Tibial nerve (tissue), 4 donors: ENCODE measurements around the gene MAP2K6. TPM values are rescaled to one million over a fixed set of nuclear protein-coding genes. Genes with fewer than 3 reads are reported as not detected.
A peak's percentile ranks its signal among the peaks of the same experiment; 100 is the strongest.

Experiments
- DNase-seq, 2 donors: peaks; one replicate each; pipeline ENCODE4 v3.0.0-alpha.2; 2019; ENCODE audit warnings: low spot score in 2 of 2
- H3K27ac ChIP-seq, 4 donors: fragments of 200-600 bp; sonication (generic) in 3 of 4; one replicate each; pipeline ENCODE4 v1.5.1; 2017 to 2019; ENCODE audit warnings: mild to moderate bottlenecking in 1 of 4
- H3K27me3 ChIP-seq, 2 donors: fragments of 200-600 bp; sonication (generic) in 1 of 2; one replicate each; pipeline versions ENCODE4 v1.5.1 to v1.6.0; 2017 to 2019
- H3K36me3 ChIP-seq, 3 donors: fragments of 200-600 bp; sonication (generic); one replicate each; pipeline ENCODE4 v1.5.1; 2018 to 2019
- H3K4me1 ChIP-seq, 4 donors: fragments of 200-600 bp; sonication (generic) in 3 of 4; one replicate each; pipeline ENCODE4 v1.5.1; 2017 to 2019
- H3K4me3 ChIP-seq, 4 donors: fragments of 200-600 bp; sonication (generic) in 3 of 4; one replicate each; pipeline ENCODE4 v1.5.1; 2017 to 2019; ENCODE audit warnings: mild to moderate bottlenecking in 1 of 4, moderate library complexity in 1 of 4
- H3K9me3 ChIP-seq, 4 donors: fragments of 200-600 bp; sonication (generic) in 3 of 4; one replicate each; pipeline ENCODE4 v1.5.1; 2017 to 2019
- EP300 ChIP-seq, 2 donors: sonication (generic); formaldehyde crosslinking; IDR thresholded peaks; one replicate each; pipeline ENCODE4 v1.6.1; 2017; ENCODE audit warnings: antibody characterized with exemption in 2 of 2, mild to moderate bottlenecking in 1 of 2
- POLR2A ChIP-seq, 2 donors: fragments of 450-650 bp; IDR thresholded peaks; one replicate each; pipeline ENCODE4 v1.6.1; 2017; ENCODE audit warnings: antibody characterized with exemption in 2 of 2, mild to moderate bottlenecking in 2 of 2, moderate library complexity in 2 of 2
- WGBS, 2 donors: methylation state at CpG; one replicate each; pipeline ENCODE4 v1.1.5; 2018; 5-methylcytosine and 5-hydroxymethylcytosine counted together
- total RNA-seq, 4 donors: library from RNA; depleted of rRNA; stranded (reverse); fragments of >200 nt; gene quantifications; one replicate each; pipeline ENCODE4 v1.1.0, GENCODE V29; 2016
- TF ChIP-seq, protein P1 (sequence below), 5 experiments: fragments of 200-600 bp in 3 of 5; fragments of 450-650 bp in 2 of 5; sonication (generic) in 3 of 5; IDR thresholded peaks; one replicate each; pipeline ENCODE4 v1.5.1; 2016 to 2019; ENCODE audit warnings: antibody characterized with exemption in 5 of 5, mild to moderate bottlenecking in 3 of 5, moderate library complexity in 2 of 5

Gene MAP2K6
- total RNA-seq, 4 donors from 2014 or later: 9.8 to 30.3 (median 22.8) TPM

DNA sequence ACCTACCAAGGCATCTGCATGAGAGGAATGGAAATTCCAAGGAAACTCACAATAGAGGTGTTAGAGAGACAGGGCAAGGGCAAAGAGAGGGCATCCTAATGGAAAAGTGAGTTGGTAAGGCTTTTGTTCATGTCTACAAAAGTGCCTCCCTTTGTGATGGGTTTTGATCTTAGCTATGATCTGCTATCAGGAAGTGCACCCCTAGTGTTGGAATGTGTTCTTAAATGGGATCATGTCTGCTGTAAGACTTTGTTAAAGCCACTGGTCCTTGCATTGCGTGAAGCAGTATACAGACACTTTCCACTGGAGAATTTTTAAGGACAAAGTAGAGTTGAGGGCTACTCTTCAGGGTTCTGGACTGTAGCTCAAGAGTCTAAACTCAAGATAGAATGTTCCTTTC lies 92.0 kb downstream of the MAP2K6 start:
- H3K36me3 ChIP-seq: peaks cover 0 to 7% (median 0%) of the 10 kb centered on the region in 3 donors
- H3K4me1 ChIP-seq: peaks cover 0 to 18% (median 8%) of the 10 kb centered on the region in 4 donors
- no peak for DNase-seq
- H3K9me3 ChIP-seq: peaks cover 0 to 4% (median 0%) of the 10 kb centered on the region in 4 donors
- no peak overlapping the region for H3K4me3 ChIP-seq
- H3K27ac ChIP-seq: no peak overlapping the region
- TF ChIP-seq POLR2A (IDR thresholded peaks at IDR 0.05) (no peak), EP300 (IDR thresholded peaks at IDR 0.05) (no peak)
- TF ChIP-seq, protein P1, sequence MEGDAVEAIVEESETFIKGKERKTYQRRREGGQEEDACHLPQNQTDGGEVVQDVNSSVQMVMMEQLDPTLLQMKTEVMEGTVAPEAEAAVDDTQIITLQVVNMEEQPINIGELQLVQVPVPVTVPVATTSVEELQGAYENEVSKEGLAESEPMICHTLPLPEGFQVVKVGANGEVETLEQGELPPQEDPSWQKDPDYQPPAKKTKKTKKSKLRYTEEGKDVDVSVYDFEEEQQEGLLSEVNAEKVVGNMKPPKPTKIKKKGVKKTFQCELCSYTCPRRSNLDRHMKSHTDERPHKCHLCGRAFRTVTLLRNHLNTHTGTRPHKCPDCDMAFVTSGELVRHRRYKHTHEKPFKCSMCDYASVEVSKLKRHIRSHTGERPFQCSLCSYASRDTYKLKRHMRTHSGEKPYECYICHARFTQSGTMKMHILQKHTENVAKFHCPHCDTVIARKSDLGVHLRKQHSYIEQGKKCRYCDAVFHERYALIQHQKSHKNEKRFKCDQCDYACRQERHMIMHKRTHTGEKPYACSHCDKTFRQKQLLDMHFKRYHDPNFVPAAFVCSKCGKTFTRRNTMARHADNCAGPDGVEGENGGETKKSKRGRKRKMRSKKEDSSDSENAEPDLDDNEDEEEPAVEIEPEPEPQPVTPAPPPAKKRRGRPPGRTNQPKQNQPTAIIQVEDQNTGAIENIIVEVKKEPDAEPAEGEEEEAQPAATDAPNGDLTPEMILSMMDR (IDR thresholded peaks at IDR 0.05): peak in 1 of 5 experiments; percentile 21
- no peaks in the 10 kb centered on the region for H3K27me3 ChIP-seq
- WGBS, 2 donors: 96 to 100% methylated on average over 1 of the region's 1 CpG

DNA sequence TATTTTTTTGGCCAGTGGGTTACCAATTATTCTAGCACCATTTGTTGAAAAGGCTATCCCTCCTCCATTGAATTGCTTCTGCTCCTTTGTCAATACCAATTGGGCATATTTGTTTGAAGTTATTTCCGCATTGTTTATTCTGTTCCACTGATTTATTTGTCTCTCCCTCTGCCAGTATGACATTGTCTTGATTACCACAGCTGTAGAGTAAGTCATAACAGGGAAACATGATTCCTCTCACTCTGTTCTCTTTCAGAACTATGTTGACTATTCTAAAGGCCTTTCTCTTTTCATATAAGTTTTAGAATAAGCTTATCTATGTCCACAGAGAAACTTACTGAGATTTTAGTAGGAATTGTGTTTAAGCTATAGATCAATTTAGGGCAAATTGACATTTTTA lies 94.3 kb downstream of the MAP2K6 start:
- TF ChIP-seq EP300 (IDR thresholded peaks at IDR 0.05): no peak
- TF ChIP-seq POLR2A (IDR thresholded peaks at IDR 0.05): no peak
- TF ChIP-seq, protein P1 (IDR thresholded peaks at IDR 0.05): no peak
- Histone ChIP-seq H3K4me1 (no peaks in the 10 kb centered on the region), H3K27me3 (no peaks in the 10 kb centered on the region), H3K36me3 (peaks cover 0 to 7% (median 0%) of the 10 kb centered on the region in 3 donors), H3K9me3 (peaks cover 0 to 4% (median 0%) of the 10 kb centered on the region in 4 donors), H3K27ac (no peak overlapping the region), H3K4me3 (no peak overlapping the region)
- WGBS, 2 donors: 96 to 100% methylated on average over 1 of the region's 1 CpG
- no peak for DNase-seq

DNA sequence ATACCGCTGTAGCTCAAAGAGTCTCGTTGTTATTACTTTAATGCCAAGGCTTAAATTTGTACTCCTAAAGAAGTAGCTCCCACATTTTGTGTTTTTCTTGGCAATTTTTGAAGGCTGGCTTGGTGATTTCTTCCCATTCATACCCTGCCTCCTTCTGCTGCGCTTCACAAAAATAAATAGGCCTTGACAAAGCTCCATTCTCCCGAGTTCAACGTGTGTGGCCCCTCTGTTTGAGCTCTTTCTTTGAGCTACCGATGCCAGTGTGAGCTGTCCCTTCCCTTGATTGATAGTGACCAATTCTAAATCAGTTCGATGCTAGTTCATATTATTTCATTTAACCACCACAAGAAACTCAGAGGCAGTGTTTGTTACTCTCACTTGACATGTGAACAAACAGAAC lies 96.8 kb downstream of the MAP2K6 start:
- 40 to 43% methylated on average over 7 of the region's 7 CpGs for WGBS, 2 donors
- DNase-seq: no peak
- Histone ChIP-seq H3K4me1 (no peaks in the 10 kb centered on the region), H3K4me3 (no peak overlapping the region), H3K9me3 (peaks cover 0 to 4% (median 0%) of the 10 kb centered on the region in 4 donors), H3K36me3 (peaks cover 0 to 7% (median 0%) of the 10 kb centered on the region in 3 donors), H3K27me3 (no peaks in the 10 kb centered on the region), H3K27ac (no peak overlapping the region)
- TF ChIP-seq, protein P1 (IDR thresholded peaks at IDR 0.05): no peak
- no peak for TF ChIP-seq EP300 (IDR thresholded peaks at IDR 0.05)
- no peak for TF ChIP-seq POLR2A (IDR thresholded peaks at IDR 0.05)

DNA sequence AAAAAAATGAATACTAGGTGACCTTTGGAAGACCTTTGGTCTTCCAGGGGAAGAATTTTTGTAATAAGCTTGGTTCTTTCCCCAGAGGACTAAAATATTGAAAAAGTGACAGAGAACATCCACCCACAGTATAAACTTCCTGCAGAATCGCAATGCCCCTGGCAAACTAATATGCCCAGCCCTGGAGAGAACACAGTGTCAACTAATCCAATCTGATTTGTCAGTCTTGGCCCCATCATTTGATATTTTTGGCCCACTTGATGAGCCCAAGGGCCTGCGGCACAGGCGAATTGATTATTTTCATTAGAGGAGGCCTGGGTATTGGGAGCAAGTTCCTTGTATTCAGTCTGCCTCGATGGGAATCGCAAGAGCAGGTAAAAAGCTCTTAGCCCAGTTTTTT lies 98.4 kb downstream of the MAP2K6 start:
- Histone ChIP-seq H3K4me1 (no peaks in the 10 kb centered on the region), H3K27me3 (no peaks in the 10 kb centered on the region), H3K36me3 (peaks cover 0 to 18% (median 0%) of the 10 kb centered on the region in 3 donors), H3K27ac (no peak overlapping the region), H3K4me3 (no peak overlapping the region), H3K9me3 (peaks cover 0 to 4% (median 0%) of the 10 kb centered on the region in 4 donors)
- no peak for DNase-seq
- WGBS, 2 donors: 75 to 79% methylated on average over 5 of the region's 5 CpGs
- TF ChIP-seq EP300 (IDR thresholded peaks at IDR 0.05) (no peak), POLR2A (IDR thresholded peaks at IDR 0.05) (no peak)
- TF ChIP-seq, protein P1 (IDR thresholded peaks at IDR 0.05): no peak

DNA sequence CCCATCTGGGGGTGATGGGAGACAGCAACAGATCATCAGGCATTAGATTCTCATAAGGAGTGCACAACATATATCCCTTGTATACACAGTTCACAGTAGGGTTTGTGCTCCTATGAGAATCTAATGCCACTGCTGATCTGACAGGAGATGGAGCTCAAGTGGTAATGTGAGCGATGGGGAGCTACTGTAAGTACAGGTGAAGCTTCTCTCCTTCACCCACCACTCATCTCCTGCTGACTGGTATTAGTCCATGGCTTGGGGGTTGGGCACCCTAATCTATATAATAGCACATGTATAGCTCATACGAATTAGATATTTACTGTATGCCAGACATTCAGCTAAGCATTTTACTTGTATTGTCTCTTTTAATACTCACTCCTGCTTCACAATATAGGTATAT lies 101.7 kb downstream of the MAP2K6 start:
- TF ChIP-seq POLR2A (IDR thresholded peaks at IDR 0.05) (no peak), EP300 (IDR thresholded peaks at IDR 0.05) (no peak)
- TF ChIP-seq, protein P1 (IDR thresholded peaks at IDR 0.05): no peak
- Histone ChIP-seq H3K4me1 (no peaks in the 10 kb centered on the region), H3K4me3 (no peak overlapping the region), H3K36me3 (peaks cover 0 to 39% (median 0%) of the 10 kb centered on the region in 3 donors), H3K27me3 (no peaks in the 10 kb centered on the region), H3K9me3 (no peaks in the 10 kb centered on the region), H3K27ac (no peak overlapping the region)
- 83 to 92% methylated on average over 2 of the region's 2 CpGs for WGBS, 2 donors
- DNase-seq: no peak
